Measurements from ENCODE around the gene OR2T2.
"Not testable (repeated sequence)": the region's sequence is repeated elsewhere in the genome, so short reads cannot be mapped to it uniquely, and the experiment has no call there.

OR2T2 gene, protein sequence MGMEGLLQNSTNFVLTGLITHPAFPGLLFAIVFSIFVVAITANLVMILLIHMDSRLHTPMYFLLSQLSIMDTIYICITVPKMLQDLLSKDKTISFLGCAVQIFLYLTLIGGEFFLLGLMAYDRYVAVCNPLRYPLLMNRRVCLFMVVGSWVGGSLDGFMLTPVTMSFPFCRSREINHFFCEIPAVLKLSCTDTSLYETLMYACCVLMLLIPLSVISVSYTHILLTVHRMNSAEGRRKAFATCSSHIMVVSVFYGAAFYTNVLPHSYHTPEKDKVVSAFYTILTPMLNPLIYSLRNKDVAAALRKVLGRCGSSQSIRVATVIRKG

GRCh38 chr1:248445399-248445798 lies at the start of gene OR2T2:
OR2T2 (plus strand) TSS chr1:248445637; CDS start chr1:248452798, 7,161 bp downstream.
- DNase-seq: not testable (repeated sequence)

DNA sequence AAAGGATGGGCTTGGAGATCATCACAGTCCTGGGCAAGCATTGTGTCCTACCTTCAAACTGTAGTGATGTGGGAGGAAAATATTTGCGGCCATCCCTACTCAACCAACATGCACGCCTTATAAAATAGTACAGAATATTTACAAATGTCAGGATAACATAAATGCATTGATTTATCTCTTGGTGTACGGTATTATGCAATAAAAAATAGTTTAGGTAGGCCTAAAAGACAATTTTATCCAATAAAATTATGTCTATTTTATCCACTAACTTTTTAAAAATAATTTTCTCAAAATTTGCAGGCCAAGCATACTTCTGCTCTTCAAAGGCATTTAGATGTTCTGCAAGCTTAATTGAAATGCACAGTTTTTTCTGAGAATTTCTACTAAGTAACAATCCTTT lies 42.7 kb upstream of the OR2T2 start, which contains the start of gene OR2T1:
Gene OR2T1, plus strand, starts transcription at position 301 of the 400 bp plus-strand sequence. CDS start 3,100 bp downstream, outside the sequence.
- DNase-seq: no peak

DNA sequence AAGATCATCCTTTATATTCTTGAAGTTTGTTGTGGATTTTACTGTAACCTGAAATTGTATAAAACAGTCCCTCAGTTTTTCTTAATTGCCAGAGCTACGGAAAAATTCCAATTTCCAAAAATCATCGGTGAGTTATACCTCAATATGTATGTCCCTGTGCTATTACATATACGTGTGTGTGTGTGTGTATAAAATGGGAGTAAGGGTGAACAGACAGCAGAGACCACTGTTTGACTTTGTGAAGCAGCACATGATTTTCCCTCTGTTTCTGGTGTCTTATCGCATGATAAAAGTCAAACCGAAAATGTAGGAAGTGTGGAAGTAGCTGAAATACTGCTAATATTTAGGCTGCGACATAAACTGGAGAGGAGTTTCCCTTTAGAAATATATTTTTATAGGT lies 41.4 kb upstream of the OR2T2 start:
- DNase-seq: no peak

DNA sequence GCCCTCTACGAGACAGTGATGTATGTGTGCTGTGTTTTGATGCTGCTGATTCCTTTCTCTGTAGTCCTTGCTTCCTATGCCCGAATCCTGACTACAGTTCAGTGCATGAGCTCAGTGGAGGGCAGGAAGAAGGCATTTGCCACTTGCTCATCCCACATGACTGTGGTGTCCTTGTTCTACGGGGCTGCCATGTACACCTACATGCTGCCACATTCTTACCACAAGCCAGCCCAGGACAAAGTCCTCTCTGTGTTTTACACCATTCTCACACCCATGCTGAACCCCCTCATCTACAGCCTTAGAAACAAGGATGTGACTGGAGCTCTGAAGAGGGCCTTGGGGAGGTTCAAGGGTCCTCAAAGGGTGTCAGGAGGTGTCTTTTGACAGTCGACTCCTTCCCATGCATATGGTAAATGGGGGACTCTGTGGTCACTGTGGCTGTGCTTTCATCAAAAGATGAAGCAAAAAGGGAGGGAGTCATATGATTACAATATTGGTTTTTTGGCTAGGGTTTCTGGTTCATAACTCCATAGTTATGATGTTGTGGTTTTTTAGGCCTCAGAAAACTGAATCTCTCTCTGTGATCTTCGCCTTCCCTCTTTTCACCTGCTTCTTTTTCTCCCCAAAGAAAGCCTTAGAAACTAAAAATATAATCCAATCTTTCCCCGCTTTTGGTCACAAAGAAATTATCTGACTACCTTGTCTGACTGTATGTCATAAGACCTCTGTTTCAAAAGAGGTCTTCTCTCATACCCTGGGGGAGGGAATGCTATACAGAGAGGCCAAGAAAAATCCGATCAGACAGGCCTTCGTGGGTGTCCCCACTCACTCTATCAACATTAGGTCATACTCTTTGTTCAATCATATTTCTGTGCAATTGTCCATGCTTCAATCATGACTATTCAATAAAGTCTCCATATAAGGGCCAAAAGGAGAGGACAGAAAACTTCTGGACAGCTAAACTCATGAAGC lies 38.4 kb upstream of the OR2T2 start:
- DNase-seq: no peak

- DNase-seq: no peak
These were observed 29.2 kb upstream of the OR2T2 start for GRCh38 chr1:248416226-248416625.

GRCh38 chr1:248417854-248418253 lies 27.6 kb upstream of the OR2T2 start:
- DNase-seq: no peak

DNA sequence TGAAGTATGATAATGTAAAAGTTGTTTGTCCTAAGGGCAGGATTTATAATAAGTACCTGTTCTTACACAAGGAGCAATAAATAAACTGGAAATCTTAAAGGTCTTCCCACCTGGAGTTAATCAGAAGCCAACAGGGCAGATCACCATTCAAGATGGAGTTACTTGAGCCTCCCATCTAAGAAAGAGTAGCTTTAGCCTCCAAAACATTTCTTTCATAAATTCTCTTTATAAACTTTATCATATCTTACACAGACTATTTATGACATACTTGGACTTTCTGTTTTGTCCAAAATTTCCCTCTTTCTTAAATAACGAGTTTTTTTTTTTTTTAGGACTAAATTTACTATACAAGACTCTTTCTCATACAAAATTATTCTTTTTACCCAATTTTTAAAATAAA lies 24.1 kb upstream of the OR2T2 start:
- no peak for DNase-seq

DNA sequence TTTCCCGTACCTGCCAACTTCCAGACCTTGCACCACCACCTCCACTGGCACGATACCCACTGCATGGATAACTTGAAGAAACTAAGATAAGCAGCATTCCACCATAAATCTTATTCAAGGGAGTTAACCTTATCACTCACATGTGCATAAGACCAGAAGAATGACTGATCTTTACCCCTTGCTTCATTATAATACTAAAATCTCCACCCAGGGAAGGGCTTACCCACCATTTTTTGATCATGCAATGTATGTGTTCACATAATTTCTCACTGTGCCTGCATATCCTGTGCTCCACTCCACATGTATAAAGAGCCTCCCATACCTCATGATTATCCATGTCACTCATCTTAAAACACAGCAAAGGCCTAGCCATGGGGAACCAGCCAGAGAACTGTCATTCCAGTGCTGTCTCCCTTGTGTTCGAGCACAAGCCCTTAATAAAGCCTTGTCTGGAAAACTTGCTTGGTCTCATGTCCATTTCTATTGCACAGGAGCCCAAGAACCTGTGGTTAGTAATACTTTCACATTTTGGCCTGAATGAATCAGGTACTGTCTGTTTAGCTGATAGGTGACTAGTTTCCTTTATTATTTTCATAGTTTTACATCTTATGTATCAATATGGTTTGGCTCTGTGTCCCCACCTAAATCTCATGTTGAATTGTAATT lies 17.8 kb upstream of the OR2T2 start:
- not testable (repeated sequence) for DNase-seq

- DNase-seq: not testable (repeated sequence)
These were observed 17.3 kb upstream of the OR2T2 start for GRCh38 chr1:248428192-248428533.

DNA sequence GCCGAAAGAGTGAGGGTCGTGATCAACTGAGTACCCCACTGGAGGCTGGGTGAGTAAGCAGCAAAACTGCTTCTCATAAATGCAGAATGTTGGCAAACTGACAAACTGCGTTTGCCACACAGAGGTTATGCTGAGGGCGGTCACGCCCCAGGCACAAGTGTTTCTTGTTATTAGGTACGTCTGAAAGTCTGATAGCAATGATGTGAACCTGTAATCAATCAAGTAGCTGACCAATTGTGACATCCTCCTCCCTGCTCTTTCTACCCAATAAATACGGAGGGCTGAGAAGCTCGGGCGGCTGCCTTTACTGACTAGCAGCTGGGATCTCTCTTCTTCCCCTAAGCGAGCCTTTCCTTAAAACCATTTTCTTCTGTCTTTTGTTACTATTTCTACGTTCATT lies 13.8 kb upstream of the OR2T2 start:
- DNase-seq: not testable (repeated sequence)

GRCh38 chr1:248432201-248432600 lies 13.2 kb upstream of the OR2T2 start:
- DNase-seq: not testable (repeated sequence)

- not testable (repeated sequence) for DNase-seq
These were observed 11.5 kb upstream of the OR2T2 start for GRCh38 chr1:248433811-248434415.

GRCh38 chr1:248434913-248435312 lies 10.5 kb upstream of the OR2T2 start:
- not testable (repeated sequence) for DNase-seq

- not testable (repeated sequence) for DNase-seq
These were observed 9.1 kb upstream of the OR2T2 start for GRCh38 chr1:248436303-248436702.

DNA sequence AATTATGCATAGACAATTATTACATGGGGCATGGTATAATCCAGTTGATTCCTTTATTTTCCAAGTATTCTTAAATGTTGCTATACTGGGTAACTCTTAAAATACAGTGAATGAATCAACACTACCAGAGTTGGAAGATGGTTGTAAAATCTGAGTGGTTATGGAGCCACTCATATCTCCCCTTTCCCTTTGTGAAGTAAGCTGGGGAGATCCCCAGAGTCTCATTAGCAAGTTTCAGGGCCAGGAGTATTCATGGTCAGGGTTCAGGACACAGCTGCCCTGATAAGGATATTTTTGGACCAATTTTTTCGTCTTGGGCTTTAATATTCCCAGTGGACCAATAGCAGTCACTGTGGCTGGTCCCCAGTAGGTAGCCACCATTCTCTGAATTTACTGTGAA lies 6.8 kb upstream of the OR2T2 start:
- not testable (repeated sequence) for DNase-seq

DNA sequence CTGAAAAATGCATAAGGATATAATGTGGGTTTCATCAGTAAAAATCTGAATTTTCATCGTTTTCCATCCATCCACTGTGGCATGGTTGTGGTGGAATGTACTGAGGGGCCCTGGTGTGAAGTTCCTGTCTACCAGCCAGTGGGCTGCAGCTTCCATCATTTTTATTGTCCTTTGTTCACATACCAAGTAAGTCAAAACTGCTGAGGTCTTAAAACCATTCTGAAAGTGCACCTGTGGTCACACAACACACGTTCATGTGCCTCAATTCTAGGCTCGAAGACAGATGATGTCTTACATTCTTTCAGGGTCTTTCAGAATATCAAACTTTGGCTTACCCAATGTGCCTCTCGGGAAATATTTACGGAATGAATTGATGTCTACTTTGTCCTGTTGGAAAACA lies 6.2 kb upstream of the OR2T2 start:
- not testable (repeated sequence) for DNase-seq

- DNase-seq: not testable (repeated sequence)
These were observed 2.7 kb upstream of the OR2T2 start for GRCh38 chr1:248442500-248443277.

DNA sequence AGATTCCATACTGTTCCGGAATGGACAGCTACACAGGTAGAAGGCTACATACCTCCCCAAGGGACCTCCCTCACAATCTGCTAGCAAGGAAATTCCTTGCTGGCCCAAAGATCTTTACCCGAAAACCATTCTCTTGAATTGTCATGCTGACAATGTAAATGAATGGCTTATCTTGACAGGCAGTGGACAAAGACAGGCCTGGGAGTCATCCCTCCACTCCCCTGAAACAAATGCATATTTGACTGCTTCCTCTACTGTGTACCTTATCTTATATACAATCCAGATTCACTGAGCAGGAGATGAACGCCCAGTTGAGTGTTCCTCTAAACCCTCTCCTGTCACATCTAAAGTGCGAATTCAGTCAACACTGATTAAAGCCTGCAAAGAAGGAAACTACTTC lies 834 bp upstream of the OR2T2 start:
- not testable (repeated sequence) for DNase-seq

DNA sequence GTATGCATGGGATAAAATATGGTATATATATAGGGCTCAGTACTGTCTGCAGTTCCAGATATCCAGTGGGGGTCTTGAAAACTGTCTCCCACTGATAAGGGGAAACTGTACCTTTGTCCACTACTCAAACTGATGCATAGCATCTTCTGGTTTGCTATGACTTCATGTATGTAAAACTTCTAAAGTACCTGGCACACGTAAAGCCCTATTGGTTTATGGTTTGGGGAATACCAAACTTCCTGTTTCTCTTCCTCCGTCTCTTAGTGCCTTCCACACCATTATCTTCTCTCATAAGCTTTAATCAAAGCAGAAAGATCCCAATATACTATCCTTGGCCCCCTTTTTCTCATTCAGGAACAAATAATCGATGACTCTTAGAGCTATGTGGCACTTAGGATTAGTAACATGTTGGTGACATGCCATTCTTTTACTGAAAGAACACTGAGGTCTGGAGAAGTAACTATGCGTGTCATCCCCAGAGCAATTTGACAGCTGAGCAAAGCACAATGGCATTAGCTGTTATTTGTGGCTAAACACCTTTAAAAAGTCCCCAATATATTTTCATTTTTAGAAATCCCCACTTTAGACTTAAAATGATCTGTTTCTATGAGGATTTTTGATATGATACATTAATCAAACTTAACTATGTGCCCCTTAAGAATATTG lies 3.1 kb downstream of the OR2T2 start:
- not testable (repeated sequence) for DNase-seq

GRCh38 chr1:248449821-248450465 lies 4.5 kb downstream of the OR2T2 start:
- not testable (repeated sequence) for DNase-seq
